Central memory CD8-positive, alpha-beta T cell (primary cell): Measurements from ENCODE around the gene ADAMTSL5.
A peak's percentile ranks its signal among the peaks of the same experiment; 100 is the strongest.

Experiments
- ATAC-seq: fragments of 150-1000 bp; cut with Tn5 transposase; replicated peaks from 2 replicates; pipeline ENCODE4 v1.10.0; 2022; ENCODE audit warnings: mild to moderate bottlenecking, moderate FRiP score, moderate number of reproducible peaks; ENCODE audit not compliant: poor library complexity, severe bottlenecking; ENCODE audit errors: extremely low read depth
- DNase-seq, 2 donors: peaks; one replicate each; pipeline ENCODE4 v3.0.0; 2021; ENCODE audit warnings: low spot score in 2 of 2
- H3K27ac Mint-ChIP-seq: one replicate; pipeline ENCODE4 v1.8.0; 2022; ENCODE audit warnings: low read depth, mild to moderate bottlenecking, moderate library complexity, mixed read lengths
- H3K27me3 Mint-ChIP-seq: one replicate; pipeline ENCODE4 v1.8.0; 2022; ENCODE audit warnings: mixed read lengths
- H3K36me3 Mint-ChIP-seq: one replicate; pipeline ENCODE4 v1.8.0; 2022; ENCODE audit warnings: mild to moderate bottlenecking, moderate library complexity, mixed read lengths; ENCODE audit not compliant: insufficient read depth
- H3K4me1 Mint-ChIP-seq: one replicate; pipeline ENCODE4 v1.8.0; 2022; ENCODE audit warnings: mixed read lengths
- H3K4me3 Mint-ChIP-seq: one replicate; pipeline ENCODE4 v1.8.0; 2022; ENCODE audit warnings: mild to moderate bottlenecking, moderate library complexity, mixed read lengths
- H3K9me3 Mint-ChIP-seq: one replicate; pipeline ENCODE4 v1.8.0; 2022; ENCODE audit warnings: mixed read lengths

The ADAMTSL5 gene

GRCh38 chr19:1495051-1495798 is 17.6 kb downstream of the ADAMTSL5 start:
- no peak overlapping the region for H3K27ac Mint-ChIP-seq
- H3K27me3 Mint-ChIP-seq = no peaks in the 10 kb centered on the region

GRCh38 chr19:1494115-1494815 is 18.6 kb downstream of the ADAMTSL5 start:
- no peak overlapping the region for H3K27ac Mint-ChIP-seq
- H3K9me3 Mint-ChIP-seq = no peaks in the 10 kb centered on the region
- H3K27me3 Mint-ChIP-seq = no peaks in the 10 kb centered on the region
- DNase-seq (no peak), ATAC-seq (no peak)
- H3K4me3 Mint-ChIP-seq = no peak overlapping the region
- H3K4me1 Mint-ChIP-seq = peaks cover 18% of the 10 kb centered on the region
- peaks cover 5% of the 10 kb centered on the region for H3K36me3 Mint-ChIP-seq

More at GRCh38 chr19:1495051-1495798, 17.6 kb downstream of the ADAMTSL5 start:
- no peak overlapping the region for H3K4me3 Mint-ChIP-seq
- H3K36me3 Mint-ChIP-seq = peaks cover 9% of the 10 kb centered on the region
- no peaks in the 10 kb centered on the region for H3K9me3 Mint-ChIP-seq
- no peak for DNase-seq
- ATAC-seq = no peak
- H3K4me1 Mint-ChIP-seq = peaks cover 12% of the 10 kb centered on the region

- H3K27me3 Mint-ChIP-seq = no peaks in the 10 kb centered on the region
- ATAC-seq = no peak
- H3K27ac Mint-ChIP-seq = no peak overlapping the region
These were observed 20.3 kb downstream of the ADAMTSL5 start for GRCh38 chr19:1492474-1493006.

GRCh38 chr19:1491849-1492170 is 21.0 kb downstream of the ADAMTSL5 start:
- Mint-ChIP-seq H3K9me3 (no peaks in the 10 kb centered on the region), H3K27ac (no peak overlapping the region), H3K4me3 (peak overlapping the region; percentile 77), H3K36me3 (peaks cover 5% of the 10 kb centered on the region), H3K27me3 (no peaks in the 10 kb centered on the region), H3K4me1 (peaks cover 18% of the 10 kb centered on the region)
- ATAC-seq = no peak
- no peak for DNase-seq

More at GRCh38 chr19:1492474-1493006, 20.3 kb downstream of the ADAMTSL5 start:
- no peaks in the 10 kb centered on the region for H3K9me3 Mint-ChIP-seq
- peaks cover 5% of the 10 kb centered on the region for H3K36me3 Mint-ChIP-seq
- H3K4me1 Mint-ChIP-seq = peaks cover 18% of the 10 kb centered on the region
- no peak for DNase-seq
- H3K4me3 Mint-ChIP-seq = peak overlapping the region; percentile 77

GRCh38 chr19:1491114-1491848 is 21.5 kb downstream of the ADAMTSL5 start, which contains the start of gene REEP6:
TSS of gene REEP6 (plus strand) at chr19:1491181. CDS start at chr19:1491270, 89 bp downstream.
- DNase-seq (no peak), ATAC-seq (peak; percentile 15)
- peaks cover 5% of the 10 kb centered on the region for H3K36me3 Mint-ChIP-seq
- peak within 1 kb of the TSS; percentile 35 for H3K27ac Mint-ChIP-seq
- peak within 1 kb of the TSS; percentile 82 for H3K4me3 Mint-ChIP-seq
- H3K27me3 Mint-ChIP-seq = no peaks in the 10 kb centered on the region
- peaks cover 18% of the 10 kb centered on the region for H3K4me1 Mint-ChIP-seq
- H3K9me3 Mint-ChIP-seq = no peaks in the 10 kb centered on the region

- peak within 1 kb of the TSS; percentile 82 for H3K4me3 Mint-ChIP-seq
- H3K27ac Mint-ChIP-seq = peak within 1 kb of the TSS; percentile 35
- peaks cover 18% of the 10 kb centered on the region for H3K4me1 Mint-ChIP-seq
- peaks cover 5% of the 10 kb centered on the region for H3K36me3 Mint-ChIP-seq
- ATAC-seq (peak; percentile 89), DNase-seq (peak; percentile 97 to 99)
- H3K27me3 Mint-ChIP-seq = no peaks in the 10 kb centered on the region
- H3K9me3 Mint-ChIP-seq = no peaks in the 10 kb centered on the region
These were observed 22.3 kb downstream of the ADAMTSL5 start, which contains the start of gene PCSK4 for GRCh38 chr19:1490311-1491113. TSS of gene PCSK4 (minus strand) at chr19:1490350. CDS start at chr19:1490346, 4 bp downstream.

GRCh38 chr19:1489463-1490310 is 23.1 kb downstream of the ADAMTSL5 start:
- ATAC-seq = no peak
- Mint-ChIP-seq H3K4me3 (peak overlapping the region; percentile 82), H3K9me3 (no peaks in the 10 kb centered on the region), H3K27ac (peak overlapping the region; percentile 32), H3K4me1 (peaks cover 18% of the 10 kb centered on the region), H3K27me3 (no peaks in the 10 kb centered on the region), H3K36me3 (peaks cover 5% of the 10 kb centered on the region)
- no peak for DNase-seq

- no peaks in the 10 kb centered on the region for H3K9me3 Mint-ChIP-seq
- peaks cover 18% of the 10 kb centered on the region for H3K4me1 Mint-ChIP-seq
- H3K4me3 Mint-ChIP-seq = no peak overlapping the region
- no peak for ATAC-seq
- H3K27me3 Mint-ChIP-seq = no peaks in the 10 kb centered on the region
- no peak for DNase-seq
- H3K36me3 Mint-ChIP-seq = peaks cover 5% of the 10 kb centered on the region
- H3K27ac Mint-ChIP-seq = no peak overlapping the region
These were observed 24.6 kb downstream of the ADAMTSL5 start for GRCh38 chr19:1488282-1488601.

- no peak overlapping the region for H3K27ac Mint-ChIP-seq
- no peak overlapping the region for H3K4me3 Mint-ChIP-seq
- DNase-seq = no peak
- no peaks in the 10 kb centered on the region for H3K27me3 Mint-ChIP-seq
- H3K36me3 Mint-ChIP-seq = peaks cover 5% of the 10 kb centered on the region
- no peaks in the 10 kb centered on the region for H3K9me3 Mint-ChIP-seq
- H3K4me1 Mint-ChIP-seq = peaks cover 18% of the 10 kb centered on the region
- ATAC-seq = no peak
These were observed 25.1 kb downstream of the ADAMTSL5 start for GRCh38 chr19:1487576-1488281.

GRCh38 chr19:1486720-1487575 is 25.9 kb downstream of the ADAMTSL5 start:
- DNase-seq (no peak), ATAC-seq (no peak)
- Mint-ChIP-seq H3K27ac (no peak overlapping the region), H3K9me3 (no peaks in the 10 kb centered on the region), H3K27me3 (no peaks in the 10 kb centered on the region), H3K36me3 (peaks cover 5% of the 10 kb centered on the region), H3K4me1 (peaks cover 16% of the 10 kb centered on the region), H3K4me3 (no peak overlapping the region)
